HepG2 (cell line): Measurements from ENCODE around the gene GUK1. TPM values are rescaled to one million over a fixed set of nuclear protein-coding genes. Genes with fewer than 3 reads are reported as not detected.

Source experiments
- BCL3 ChIP-seq: sonication (generic); formaldehyde crosslinking; IDR thresholded peaks from 2 replicates; pipeline ENCODE4 v1.5.1; 2020; ENCODE audit warnings: mild to moderate bottlenecking, missing genetic modification reagents, moderate library complexity
- CREB3 ChIP-seq: sonication (generic); formaldehyde crosslinking; IDR thresholded peaks from 2 replicates; pipeline ENCODE4 v1.5.0; 2020; ENCODE audit warnings: missing genetic modification reagents
- KLF11 ChIP-seq: IDR thresholded peaks from 2 replicates; pipeline ENCODE4 v1.6.1; 2016; ENCODE audit warnings: missing compliant biosample characterization
- MEIS1 ChIP-seq: sonication (generic); formaldehyde crosslinking; IDR thresholded peaks from 2 replicates; pipeline ENCODE4 v1.9.0; 2021; ENCODE audit warnings: mild to moderate bottlenecking, missing genetic modification reagents, moderate library complexity, borderline replicate concordance
- MEIS2 ChIP-seq: sonication (generic); formaldehyde crosslinking; IDR thresholded peaks from 2 replicates; pipeline ENCODE4 v1.9.0; 2021; ENCODE audit warnings: mild to moderate bottlenecking, missing genetic modification reagents
- PHF20 ChIP-seq: sonication (generic); formaldehyde crosslinking; IDR thresholded peaks from 2 replicates; pipeline ENCODE4 v1.5.0; 2020; ENCODE audit warnings: mild to moderate bottlenecking, missing genetic modification reagents
- ZMYM4 ChIP-seq: sonication (generic); formaldehyde crosslinking; IDR thresholded peaks from 2 replicates; pipeline ENCODE4 v1.8.1; 2023; ENCODE audit warnings: mild to moderate bottlenecking, missing genetic modification reagents
- ZNF256 ChIP-seq: sonication (generic); formaldehyde crosslinking; conservative IDR thresholded peaks from 2 replicates; pipeline ENCODE4 v1.4.0; 2020; ENCODE audit warnings: missing genetic modification reagents
- ZNF362 ChIP-seq: sonication (generic); formaldehyde crosslinking; IDR thresholded peaks from 2 replicates; pipeline ENCODE4 v1.4.0; 2020; ENCODE audit warnings: missing genetic modification reagents, mild to moderate bottlenecking, borderline replicate concordance
- ZNF556 ChIP-seq: sonication (generic); formaldehyde crosslinking; IDR thresholded peaks from 2 replicates; pipeline ENCODE4 v1.4.0; 2020; ENCODE audit warnings: mild to moderate bottlenecking, missing genetic modification reagents, borderline replicate concordance
- ZNF567 ChIP-seq: sonication (generic); formaldehyde crosslinking; IDR thresholded peaks from 2 replicates; pipeline ENCODE4 v1.8.1; 2023; ENCODE audit warnings: mild to moderate bottlenecking, missing genetic modification reagents, borderline replicate concordance
- ZNF570 ChIP-seq: sonication (generic); formaldehyde crosslinking; IDR thresholded peaks from 2 replicates; pipeline ENCODE4 v1.4.0; 2020; ENCODE audit warnings: mild to moderate bottlenecking, missing genetic modification reagents, borderline replicate concordance
- ZNF598 ChIP-seq: sonication (generic); formaldehyde crosslinking; IDR thresholded peaks from 2 replicates; pipeline ENCODE4 v1.5.1; 2020; ENCODE audit warnings: mild to moderate bottlenecking, missing genetic modification reagents, borderline replicate concordance
- ZNF83 ChIP-seq: sonication (generic); formaldehyde crosslinking; IDR thresholded peaks from 2 replicates; pipeline ENCODE4 v1.4.0; 2020; ENCODE audit warnings: missing genetic modification reagents, mild to moderate bottlenecking, borderline replicate concordance
- polyA plus RNA-seq, 8 experiments: library from polyadenylated mRNA; depleted of rRNA in 3 of 8; stranded (reverse) in 7 of 8; unstranded in 1 of 8; fragments of >200 nt; fragmentation: Illumina TruSeq in 4 of 8; extraction: Trizol in 4 of 8; gene quantifications; 2 replicates each; pipeline versions ENCODE4 v1.2.1 to v1.2.3, GENCODE V29; 2011 to 2016; ENCODE audit warnings: low read depth in 4 of 8, missing spikeins in 1 of 8, mixed read lengths in 1 of 8; ENCODE audit not compliant: insufficient read depth in 1 of 8
- total RNA-seq, 5 experiments: library from RNA; depleted of rRNA; stranded (reverse); fragments of >200 nt; fragmentation: Illumina TruSeq; extraction: Trizol; gene quantifications; 2 replicates each; pipeline ENCODE4 v1.2.3, GENCODE V29; 2016; ENCODE audit warnings: low read depth in 1 of 5
- TF ChIP-seq, protein P1 (sequence below): sonication (generic); formaldehyde crosslinking; IDR thresholded peaks from 2 replicates; pipeline ENCODE4 v1.5.1; 2020; ENCODE audit warnings: mild to moderate bottlenecking, moderate library complexity, missing genetic modification reagents
- TF ChIP-seq, protein P2 (sequence below), 2 experiments: sonication (generic) in 1 of 2; formaldehyde crosslinking in 1 of 2; IDR thresholded peaks; 2 replicates each; pipeline versions ENCODE4 v1.4.0 to v1.6.1; 2018 to 2020; ENCODE audit warnings: missing genetic modification reagents in 2 of 2, borderline replicate concordance in 1 of 2, low read depth in 1 of 2, mild to moderate bottlenecking in 1 of 2, missing biosample characterization in 1 of 2

GUK1 gene
- total and polyA plus RNA-seq, 2 of the 13 experiments (the other 11 are each of a cell fraction or from before 2014, with no cell fraction given) = 116 to 154 TPM

GRCh38 chr1:228109073-228109961, 30.8 kb upstream of the GUK1 start, which contains the start of gene MRPL55 (continued):
- TF ChIP-seq BCL3 (CRISPR knock-in tag) (peak; percentile 87), ZMYM4 (CRISPR knock-in tag) (peak; percentile 96), ZNF83 (CRISPR knock-in tag) (no peak), ZNF556 (CRISPR knock-in tag) (no peak; the same call in none of the 2 replicates), ZNF362 (CRISPR knock-in tag) (0 out of 2 replicates have a peak, but pooled peaks have one; percentile 28), MEIS1 (peak; percentile 88), KLF11 (CRISPR knock-in tag) (no peak), ZNF570 (no peak), ZNF567 (CRISPR knock-in tag) (no peak), MEIS2 (CRISPR knock-in tag) (peak; percentile 84), PHF20 (CRISPR knock-in tag) (peak; percentile 97), CREB3 (CRISPR knock-in tag) (no peak; the same call in 1 of the 2 replicates), ZNF256 (CRISPR knock-in tag) (no peak; the same call in 1 of the 2 replicates), ZNF598 (CRISPR knock-in tag) (0 out of 2 replicates have a peak, but pooled peaks have one; percentile 63)
- TF ChIP-seq, protein P1, sequence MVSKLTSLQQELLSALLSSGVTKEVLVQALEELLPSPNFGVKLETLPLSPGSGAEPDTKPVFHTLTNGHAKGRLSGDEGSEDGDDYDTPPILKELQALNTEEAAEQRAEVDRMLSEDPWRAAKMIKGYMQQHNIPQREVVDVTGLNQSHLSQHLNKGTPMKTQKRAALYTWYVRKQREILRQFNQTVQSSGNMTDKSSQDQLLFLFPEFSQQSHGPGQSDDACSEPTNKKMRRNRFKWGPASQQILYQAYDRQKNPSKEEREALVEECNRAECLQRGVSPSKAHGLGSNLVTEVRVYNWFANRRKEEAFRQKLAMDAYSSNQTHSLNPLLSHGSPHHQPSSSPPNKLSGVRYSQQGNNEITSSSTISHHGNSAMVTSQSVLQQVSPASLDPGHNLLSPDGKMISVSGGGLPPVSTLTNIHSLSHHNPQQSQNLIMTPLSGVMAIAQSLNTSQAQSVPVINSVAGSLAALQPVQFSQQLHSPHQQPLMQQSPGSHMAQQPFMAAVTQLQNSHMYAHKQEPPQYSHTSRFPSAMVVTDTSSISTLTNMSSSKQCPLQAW = peak; percentile 96
- TF ChIP-seq, protein P2, sequence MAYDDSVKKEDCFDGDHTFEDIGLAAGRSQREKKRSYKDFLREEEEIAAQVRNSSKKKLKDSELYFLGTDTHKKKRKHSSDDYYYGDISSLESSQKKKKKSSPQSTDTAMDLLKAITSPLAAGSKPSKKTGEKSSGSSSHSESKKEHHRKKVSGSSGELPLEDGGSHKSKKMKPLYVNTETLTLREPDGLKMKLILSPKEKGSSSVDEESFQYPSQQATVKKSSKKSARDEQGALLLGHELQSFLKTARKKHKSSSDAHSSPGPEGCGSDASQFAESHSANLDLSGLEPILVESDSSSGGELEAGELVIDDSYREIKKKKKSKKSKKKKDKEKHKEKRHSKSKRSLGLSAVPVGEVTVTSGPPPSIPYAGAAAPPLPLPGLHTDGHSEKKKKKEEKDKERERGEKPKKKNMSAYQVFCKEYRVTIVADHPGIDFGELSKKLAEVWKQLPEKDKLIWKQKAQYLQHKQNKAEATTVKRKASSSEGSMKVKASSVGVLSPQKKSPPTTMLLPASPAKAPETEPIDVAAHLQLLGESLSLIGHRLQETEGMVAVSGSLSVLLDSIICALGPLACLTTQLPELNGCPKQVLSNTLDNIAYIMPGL (CRISPR knock-in tag; IDR thresholded peaks at IDR 0.05; ENCODE audit: borderline replicate concordance in 1 of 2, low read depth in 1 of 2) = peak; percentile 72 to 88
